Right ventricle myocardium inferior (tissue), 1 donor: ENCODE data around the gene STARD9. TPM values are rescaled to one million over a fixed set of nuclear protein-coding genes. Genes with fewer than 3 reads are reported as not detected.
A peak's percentile ranks its signal among the peaks of the same experiment; 100 is the strongest.
"Not testable (repeated sequence)": the region's sequence is repeated elsewhere in the genome, so short reads cannot be mapped to it uniquely, and the experiment has no call there.

ENCODE experiments used
- ATAC-seq: fragments of 200-7000 bp; cut with Tn5 transposase; one replicate; pipeline ENCODE4 v1.9.1; 2020; ENCODE audit warnings: mild to moderate bottlenecking, moderate library complexity
- DNase-seq: peaks from one replicate; pipeline ENCODE4 v3.0.0; 2021; ENCODE audit errors: missing footprints
- intact Hi-C: fragments of 100-400 bp; cut with DNase I; formaldehyde crosslinking; loops from one replicate; pipeline ENCODE4 v1.11.0; 2022
- total RNA-seq: library from RNA; stranded (reverse); fragmentation: NEBNext Ultra II Directional; extraction: Animal tissue kit (Norgen Biotek cat#: 25700); gene quantifications from one replicate; pipeline ENCODE4 v1.2.1, GENCODE V29; 2021
- donor health status: DM: no; HTN: yes; CAD: no; lungs with severe emphysema.

The STARD9 gene
- total RNA-seq, 1 donor from 2014 or later, result 7.2 TPM

DNA sequence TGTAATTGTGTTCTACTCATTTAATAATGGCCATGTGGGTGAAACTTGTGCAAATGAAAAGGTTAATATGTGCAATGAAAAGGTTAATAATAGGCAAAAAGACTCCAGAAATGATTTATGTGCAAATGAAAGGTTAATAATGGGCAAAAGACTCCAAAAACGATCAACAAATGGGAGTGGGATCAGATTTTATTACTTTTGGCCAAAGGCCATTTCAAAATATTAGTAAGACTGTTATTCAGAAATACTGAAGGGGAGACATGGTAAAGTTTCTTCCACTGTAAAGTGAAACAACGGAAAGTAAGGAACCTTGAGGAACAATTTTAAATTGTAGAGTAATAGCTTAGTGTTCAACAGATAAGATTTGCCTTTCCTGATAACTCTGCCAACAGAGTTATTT, 40.7 kb downstream of the STARD9 start:
- ATAC-seq (no peak), DNase-seq (no peak)
- intact Hi-C loops, result no loop called here

DNA sequence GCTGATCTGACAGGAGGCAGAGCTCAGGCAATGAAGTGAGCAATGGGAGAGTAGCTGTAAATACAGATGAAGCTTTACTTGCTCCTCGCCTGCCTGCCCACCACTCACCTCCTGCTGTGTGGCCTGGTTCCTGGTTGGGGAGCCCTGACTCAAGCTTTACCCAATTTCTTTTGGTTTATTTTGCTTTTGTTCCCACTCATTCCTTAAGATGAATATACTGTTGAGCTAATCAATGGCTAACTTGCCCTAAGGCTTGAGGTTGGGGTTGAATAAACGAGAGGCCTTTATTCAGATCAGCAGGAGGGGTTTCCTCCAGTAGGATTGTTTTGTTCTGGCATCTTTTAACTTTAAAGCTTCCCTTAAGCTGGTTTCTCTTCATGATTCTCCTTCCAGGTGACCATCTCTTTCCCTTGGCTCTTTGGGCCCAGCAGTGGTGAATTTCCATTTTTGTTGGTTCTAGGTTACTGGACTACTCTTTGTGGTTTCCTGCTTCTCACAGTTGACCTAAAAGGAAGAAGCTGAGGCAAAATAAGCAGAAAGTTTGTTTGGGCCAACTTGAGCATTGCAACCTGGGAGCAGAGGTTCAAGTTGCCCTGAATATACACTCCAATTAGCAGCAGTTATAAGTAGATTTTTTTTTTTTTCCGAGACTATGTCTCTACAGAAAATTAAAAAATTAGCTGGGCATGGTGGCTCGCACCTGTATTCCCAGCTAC, 44.4 kb downstream of the STARD9 start:
- intact Hi-C loops, result no loop called here
- no peak for DNase-seq
- ATAC-seq, result no peak

DNA sequence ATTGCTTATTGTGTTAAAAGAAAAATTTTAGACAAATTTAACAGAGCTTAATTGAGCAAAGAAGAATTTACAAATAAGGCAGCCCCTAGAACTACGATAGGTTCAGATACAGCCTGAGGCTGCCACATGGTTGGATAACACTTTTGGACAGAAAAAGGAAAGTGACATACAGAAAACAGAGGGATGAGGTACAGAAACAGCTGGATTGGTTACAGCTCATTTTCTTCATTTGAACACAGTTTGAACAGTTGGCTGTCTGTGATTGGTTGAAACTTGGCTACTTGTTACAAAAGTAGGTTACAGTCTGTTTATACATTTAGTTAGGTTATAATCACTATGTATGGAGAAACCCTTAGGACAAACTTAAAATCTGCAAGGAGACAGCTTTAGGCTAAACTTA, 46.0 kb downstream of the STARD9 start:
- no peak for ATAC-seq
- DNase-seq, result no peak
- intact Hi-C loops, result no loop called here

DNA sequence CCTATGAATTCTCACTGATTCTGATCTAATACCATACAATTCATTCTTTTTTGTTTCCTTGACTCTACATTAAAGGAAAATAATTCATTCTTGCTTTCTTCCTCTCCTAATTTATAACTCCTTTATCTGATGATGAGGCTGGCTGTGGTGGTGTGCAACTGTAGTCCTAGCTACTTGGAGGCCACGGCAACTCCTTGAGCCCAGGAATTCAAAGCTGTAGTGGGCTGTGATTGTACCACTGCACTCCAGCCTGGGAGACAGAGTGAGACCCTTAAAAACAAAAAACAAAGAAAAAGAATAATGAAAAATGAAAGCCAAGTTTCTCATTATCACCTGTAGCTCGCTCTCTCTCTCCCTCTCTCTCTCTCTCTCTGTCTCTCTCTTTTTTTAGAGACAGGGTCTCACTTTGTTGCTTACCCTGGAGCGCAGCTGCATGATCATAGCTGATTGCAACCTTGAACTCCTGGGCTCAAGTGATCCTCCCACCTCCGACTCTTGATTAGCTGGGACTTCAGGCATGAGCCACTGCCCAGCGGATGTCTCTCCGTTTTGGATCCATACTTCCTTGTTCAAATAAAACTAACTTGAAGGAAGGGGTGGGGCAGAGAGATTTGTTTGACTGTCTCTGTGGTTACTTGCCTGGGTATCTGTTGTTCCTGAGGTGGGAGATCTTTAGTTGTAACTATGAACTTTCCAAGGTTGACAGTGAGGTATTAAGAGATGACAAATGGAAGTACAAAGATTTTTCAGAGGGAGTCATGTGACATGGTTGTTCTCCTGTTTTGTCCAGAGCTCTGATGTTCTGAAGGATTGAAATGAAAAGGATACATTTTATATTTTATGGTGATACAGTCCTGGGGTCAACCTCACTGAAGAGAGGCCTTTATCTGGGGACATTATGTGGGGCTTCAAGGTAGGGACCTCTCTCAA, 46.9 kb downstream of the STARD9 start:
- DNase-seq (no peak), ATAC-seq (no peak)
- intact Hi-C loops, result no loop called here

DNA sequence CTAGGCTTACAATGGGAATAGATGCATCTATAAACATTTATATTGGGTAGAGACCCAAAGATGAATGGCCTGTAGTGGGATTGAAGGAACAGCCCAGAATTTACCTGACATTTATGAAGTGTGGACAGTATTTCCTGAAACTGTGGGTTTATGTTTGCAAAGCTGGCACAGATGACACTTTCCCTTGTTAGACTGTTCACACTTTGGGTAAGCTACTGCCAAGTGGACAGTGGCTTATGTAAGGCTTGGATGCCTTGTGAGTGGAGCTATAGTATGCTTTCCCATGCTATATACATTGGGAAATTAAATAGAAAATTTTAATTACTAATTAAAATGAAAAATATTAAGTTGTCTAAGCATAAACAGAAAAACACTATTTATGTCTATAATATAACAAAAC, 48.5 kb downstream of the STARD9 start:
- DNase-seq, result no peak
- intact Hi-C loops, result no loop called here
- ATAC-seq, result no peak

DNA sequence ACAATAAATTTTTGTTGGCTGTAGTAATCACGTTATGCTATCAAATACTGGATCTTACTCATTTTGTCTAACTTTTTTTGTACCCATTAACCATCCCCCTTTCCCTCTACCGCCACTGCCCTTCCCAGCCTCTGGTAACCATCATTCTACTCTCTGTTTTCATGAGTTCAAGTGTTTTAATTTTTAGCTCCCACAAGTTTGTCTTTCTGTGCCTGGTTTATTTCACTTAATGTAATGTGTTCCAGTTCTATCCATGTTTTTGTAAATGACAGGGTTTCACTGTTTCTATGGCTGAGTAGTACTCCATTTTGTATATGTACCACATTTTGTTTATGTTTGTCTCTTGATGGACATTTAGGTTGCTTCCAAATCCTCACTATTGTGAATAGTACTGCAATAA, 52.1 kb downstream of the STARD9 start:
- DNase-seq (no peak), ATAC-seq (no peak)
- intact Hi-C loops, result no loop called here

DNA sequence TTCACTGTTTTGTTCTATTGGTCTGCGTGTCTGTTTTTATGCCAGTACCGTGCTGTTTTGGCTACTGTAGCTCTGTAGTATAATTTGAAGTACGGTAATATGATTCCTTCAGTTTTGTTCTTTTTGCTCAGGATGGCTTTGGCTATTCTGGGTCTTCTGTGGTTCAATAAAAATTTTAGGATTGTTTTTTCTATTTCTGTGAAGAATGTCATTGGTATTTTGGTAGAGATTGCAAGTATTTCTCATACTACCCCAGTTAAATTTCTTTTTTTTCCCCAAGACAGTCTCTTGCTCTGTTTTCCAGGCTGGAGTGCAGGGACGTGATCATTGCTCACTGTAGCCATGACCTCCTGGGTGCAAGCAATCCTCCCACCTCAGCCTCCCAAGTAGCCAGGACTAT, 53.4 kb downstream of the STARD9 start:
- intact Hi-C loops, result no loop called here
- ATAC-seq (no peak), DNase-seq (no peak)

DNA sequence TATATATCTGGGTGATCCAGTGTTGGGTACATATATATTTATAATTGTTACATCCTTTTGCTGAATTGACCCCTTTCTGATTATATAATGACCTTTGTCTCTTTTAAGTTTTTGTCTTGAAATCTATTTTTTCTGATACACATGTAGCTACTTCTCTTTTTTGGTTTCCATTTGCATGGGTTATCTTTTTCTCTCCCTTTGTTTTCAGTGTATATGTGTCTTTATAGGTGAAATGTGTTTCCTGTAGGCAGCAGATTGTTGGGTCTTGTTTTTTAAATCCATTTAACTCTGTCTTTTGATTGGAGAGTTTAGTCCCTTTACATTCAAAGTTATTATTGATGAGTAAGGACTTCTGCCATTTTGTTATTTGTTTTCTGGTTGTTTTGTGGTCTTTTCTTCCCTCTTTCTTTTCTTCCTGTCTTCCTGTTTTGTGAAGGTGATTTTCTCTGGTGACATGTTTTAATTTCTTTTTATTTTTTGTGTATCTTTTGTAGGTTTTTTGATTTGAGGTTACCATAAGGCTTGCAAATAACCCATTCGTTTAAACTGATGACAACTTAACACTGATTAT, 56.8 kb downstream of the STARD9 start:
- no peak for DNase-seq
- intact Hi-C loops, result no loop called here
- no peak for ATAC-seq

DNA sequence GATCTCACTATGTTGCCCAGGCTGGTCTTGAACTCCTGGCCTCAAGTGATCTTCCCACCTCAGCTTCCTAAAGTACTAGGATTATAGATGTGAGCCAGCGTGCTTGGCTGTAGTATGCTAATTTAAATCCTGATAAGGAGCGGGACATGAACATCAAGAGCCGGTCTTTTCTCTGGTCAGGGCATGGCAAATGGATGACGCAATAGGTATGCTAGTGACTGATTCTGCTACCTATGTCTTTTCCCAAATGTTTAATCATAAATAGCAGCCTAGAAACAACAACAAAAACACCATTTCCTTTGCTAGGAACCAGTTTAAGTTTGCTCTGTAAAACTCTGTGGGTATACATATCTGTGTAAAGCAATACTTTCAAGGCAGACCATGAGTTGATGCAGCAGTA, 64.7 kb downstream of the STARD9 start:
- intact Hi-C loops, result no loop called here
- ATAC-seq (no peak), DNase-seq (no peak)

DNA sequence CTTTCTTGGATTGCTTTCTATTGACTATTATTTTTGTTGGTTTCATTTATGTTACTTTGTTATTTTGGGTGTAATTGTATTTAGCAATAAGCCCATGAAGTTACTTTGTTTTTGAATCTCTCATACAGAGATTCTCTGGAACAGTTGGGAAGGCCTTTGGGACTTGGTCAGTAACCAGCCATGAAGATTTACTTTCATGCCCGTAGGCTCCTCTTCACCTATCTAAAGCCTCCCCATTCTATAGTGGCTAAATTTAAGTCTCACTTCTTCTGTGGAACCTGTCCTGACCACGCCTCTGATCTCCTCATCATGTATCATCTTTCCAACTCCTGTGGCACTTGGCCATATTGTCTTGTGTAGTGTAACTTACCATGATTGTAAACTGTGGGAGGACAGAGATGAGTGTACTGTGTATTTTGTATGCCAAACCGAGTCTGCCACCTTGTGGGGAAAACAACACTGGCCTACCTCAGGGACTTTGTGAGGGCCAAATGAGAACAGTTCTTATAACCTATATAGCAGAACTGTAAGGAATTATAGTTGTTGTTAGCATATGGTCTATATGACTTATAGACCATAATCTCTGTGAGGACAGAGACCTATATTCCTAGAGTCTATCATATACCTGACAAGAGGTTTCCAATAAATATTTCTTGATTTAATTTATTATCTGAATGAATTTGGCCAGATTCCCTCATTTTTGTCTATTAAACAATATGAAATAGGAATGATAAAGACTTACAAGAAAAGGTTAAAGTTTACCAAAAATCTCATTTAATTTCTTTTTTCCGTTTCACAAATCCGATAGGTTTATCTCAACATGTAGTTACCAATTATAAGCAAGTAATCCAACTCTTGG, 75.0 kb downstream of the STARD9 start:
- DNase-seq (no peak), ATAC-seq (peak; percentile 96)
- intact Hi-C loops, result loop anchor here (2.0 kb wide), 1 partner anchor 102 kb away; the partner anchor contains the start of genes HAUS2 and LRRC57

DNA sequence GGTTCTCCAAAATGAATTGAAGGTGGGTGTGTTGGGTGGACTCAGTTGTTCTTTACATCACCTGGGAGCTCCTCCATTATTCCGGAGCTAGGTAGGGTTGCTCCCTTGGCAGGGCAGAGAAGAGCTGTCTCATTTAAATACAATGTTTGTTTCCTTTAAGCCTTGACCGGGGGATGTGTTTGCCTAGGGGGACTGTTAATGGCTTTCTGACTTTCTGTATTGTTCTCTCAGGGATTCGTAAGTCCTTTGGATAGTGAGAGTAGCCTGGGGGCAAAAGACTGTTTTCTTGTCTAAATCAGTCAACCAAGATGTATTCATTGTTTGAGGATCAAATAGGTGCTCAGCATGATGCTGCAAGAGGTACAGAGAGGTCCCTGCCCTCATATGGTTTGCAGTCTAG, 90.4 kb downstream of the STARD9 start:
- intact Hi-C loops, result no loop called here
- ATAC-seq (no peak), DNase-seq (no peak)

DNA sequence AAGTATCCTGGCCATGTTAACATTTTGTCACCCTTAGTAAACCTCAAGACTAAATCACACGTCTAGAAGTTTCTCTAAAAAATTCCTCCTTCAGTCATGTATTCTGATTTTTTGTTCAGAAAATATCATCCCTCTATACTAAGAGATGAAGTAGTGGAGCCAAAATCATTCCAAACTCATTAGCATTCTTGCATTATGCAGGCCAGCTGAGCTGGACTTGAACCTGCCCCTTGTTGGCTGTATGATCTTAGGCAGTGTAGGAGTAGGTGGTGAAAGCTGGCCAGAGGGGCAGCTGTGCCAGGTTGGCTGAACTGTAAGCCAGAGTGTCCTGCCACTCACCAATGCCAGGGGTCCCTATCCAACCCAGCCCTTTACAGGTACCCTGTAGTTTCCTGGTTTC, 92.4 kb downstream of the STARD9 start:
- DNase-seq, result no peak
- intact Hi-C loops, result no loop called here
- no peak for ATAC-seq

DNA sequence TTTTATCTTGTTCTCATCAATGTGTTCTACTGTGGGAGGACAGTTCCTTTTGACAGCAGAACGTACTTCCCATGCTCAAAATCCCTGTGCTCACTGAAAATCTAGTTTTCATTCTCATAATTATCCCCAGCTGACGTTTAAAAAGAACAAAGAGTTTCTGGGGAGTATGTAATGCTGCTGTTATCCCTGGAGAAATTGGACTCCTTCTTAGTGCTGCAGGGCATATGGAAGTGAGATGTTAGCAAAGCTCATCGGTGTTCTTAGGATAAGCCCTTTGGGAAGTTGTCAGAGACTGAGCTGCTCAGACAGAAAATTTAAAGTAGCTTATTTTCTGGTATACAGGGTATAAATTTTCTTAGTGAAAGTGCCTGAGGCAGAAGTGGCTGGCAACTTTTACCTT, 95.0 kb downstream of the STARD9 start:
- intact Hi-C loops, result no loop called here
- DNase-seq (no peak), ATAC-seq (no peak)

DNA sequence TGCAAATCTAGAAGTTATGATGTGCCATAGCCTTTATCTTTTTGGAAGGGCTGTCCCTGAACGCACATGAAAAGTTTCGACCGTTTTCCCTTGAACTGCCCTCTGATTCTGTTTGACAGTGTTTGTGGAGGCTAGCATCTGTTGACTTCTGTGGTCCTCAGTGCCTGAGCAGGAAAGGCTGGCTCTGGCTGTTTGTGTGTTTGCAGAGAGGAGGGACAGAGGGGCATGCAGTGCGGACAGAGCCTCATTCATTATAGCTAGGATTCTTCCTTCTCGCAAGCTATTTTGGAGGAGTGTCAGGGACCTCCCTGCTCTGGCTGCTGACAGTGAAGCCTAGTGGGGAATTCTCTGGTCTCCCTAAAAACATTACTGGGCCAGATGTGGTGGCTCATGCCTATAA, 97.0 kb downstream of the STARD9 start:
- DNase-seq (no peak), ATAC-seq (no peak)
- intact Hi-C loops, result no loop called here

DNA sequence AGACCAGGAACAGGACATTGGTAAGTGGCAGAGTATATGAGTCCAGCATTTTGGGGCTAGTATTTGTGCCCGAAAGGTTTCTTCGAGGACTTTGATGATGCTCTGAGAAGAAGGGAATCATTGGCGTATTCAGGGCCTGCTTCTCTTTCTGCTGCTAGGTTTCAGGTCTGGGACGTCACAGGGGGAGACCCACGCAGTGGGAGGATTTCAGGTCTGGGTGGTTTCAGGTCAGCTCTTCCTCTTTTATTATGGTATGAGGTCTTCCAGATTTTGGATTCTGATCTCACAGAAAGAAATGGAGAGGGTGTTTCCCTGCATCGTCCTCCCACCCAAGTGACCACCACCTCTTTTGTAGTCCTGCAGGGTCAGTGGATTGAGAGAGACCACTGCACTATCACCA, 99.1 kb downstream of the STARD9 start:
- intact Hi-C loops, result no loop called here
- DNase-seq, result no peak
- ATAC-seq, result no peak

DNA sequence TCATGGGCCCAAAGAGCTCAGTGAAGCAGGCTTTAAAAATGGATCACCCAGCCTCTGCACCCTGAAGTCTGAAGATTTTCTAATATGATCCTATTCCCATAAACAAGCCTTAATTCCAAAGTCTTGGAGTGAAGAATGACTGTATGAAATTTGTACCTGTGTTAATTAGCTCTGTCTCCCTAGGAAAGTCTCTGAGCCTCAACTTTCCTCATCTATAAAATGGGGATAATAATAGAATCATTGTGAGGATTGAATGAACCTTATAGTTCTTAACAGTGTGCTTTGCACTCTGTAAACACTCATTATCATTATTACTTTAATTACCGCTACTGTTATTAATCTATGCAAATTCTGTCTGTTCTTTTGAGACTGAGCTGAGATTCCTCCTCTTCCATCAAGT, 99.6 kb downstream of the STARD9 start:
- DNase-seq, result no peak
- intact Hi-C loops, result no loop called here
- ATAC-seq, result no peak

DNA sequence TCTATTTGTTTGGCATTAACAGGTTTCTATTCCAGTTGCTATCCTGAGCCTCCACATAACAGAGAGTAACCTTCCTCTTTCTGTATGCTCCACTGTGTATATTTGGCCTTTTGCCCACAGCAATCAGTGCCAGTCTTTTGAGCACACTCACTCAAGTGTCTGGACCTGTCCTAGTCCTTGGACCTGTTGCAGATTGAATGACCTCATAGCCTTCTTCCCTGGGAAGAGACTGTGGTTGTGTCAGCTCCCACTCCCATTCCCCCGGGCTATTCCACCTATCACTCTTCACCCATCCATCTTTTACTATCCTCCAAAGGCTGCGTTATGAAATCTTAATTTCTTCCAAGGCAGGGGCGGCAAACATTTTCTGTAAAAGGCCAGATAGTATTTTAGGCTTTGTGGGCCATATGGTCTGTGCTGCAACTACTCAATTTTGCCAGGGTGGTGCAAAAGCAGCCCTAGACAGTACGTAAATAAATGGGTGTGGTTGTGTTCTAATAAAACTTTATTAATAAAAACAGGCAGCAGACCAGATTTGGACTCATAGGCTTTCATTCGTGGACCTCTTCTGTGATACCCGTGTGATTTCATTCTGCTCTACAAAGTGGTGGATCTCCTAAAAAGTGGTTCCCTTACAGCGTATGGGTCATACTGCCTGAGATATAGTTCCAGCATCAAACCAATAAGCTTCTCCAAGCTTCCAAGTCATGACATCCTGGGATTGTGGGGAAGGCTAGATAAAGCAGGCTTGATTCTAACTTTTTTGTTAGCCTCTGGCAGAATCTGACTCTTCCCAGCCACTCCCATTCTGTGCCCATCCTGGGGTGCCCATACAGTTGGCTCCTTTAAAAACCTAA, 104.1 kb downstream of the STARD9 start:
- intact Hi-C loops, result no loop called here
- ATAC-seq, result peak; percentile 78

DNA sequence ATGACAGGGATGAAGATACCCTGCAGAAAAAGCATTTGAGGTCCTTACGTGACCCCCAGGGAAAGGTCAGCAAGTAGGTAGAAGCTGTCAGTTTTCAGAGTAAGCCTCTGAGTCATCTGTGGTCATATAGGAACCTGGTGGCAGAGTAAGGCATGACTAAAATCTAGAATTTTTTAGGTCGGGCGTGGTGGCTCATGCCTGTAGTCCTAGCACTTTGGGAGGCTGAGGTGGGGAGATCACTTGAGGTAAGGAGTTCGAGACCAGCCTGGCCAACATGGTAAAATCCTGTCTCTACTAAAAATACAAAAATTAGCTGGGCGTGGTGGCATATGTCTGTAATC, 104.7 kb downstream of the STARD9 start:
- ATAC-seq, DNase-seq, intact Hi-C loops: not testable (repeated sequence)

More for the DNA sequence above, 104.1 kb downstream of the STARD9 start:
- DNase-seq, result no peak
